Measurements from ENCODE around the gene NLRP6. TPM values are rescaled to one million over a fixed set of nuclear protein-coding genes. Genes with fewer than 3 reads are reported as not detected.

Gene NLRP6
- total RNA-seq, 2 experiments from 2014 or later, result 14.4 to 14.7 TPM

GRCh38 chr11:272195-272930 is 5.8 kb upstream of the NLRP6 start:
- ATAC-seq (ENCODE audit: poor library complexity) (no peak), DNase-seq (peak in 1 of 14 experiments; percentile 28)
- Mint-ChIP-seq H3K4me1 (ENCODE audit: low read depth) (peaks cover 36% of the 10 kb centered on the region), H3K4me3 (no peak overlapping the region), H3K36me3 (ENCODE audit: low read depth) (peaks cover 3% of the 10 kb centered on the region), H3K9me3 (no peaks in the 10 kb centered on the region), H3K27ac (peak overlapping the region; percentile 69), H3K27me3 (no peaks in the 10 kb centered on the region)
- Histone ChIP-seq H3K36me3 (ENCODE audit: insufficient read depth, low read length) (no peaks in the 10 kb centered on the region), H3K4me1 (ENCODE audit: insufficient read depth, low read length) (peaks cover 31% of the 10 kb centered on the region), H3K27me3 (ENCODE audit: control insufficient read depth in 1 of 2, insufficient read depth in 2 of 2, low read length in 2 of 2) (no peaks in the 10 kb centered on the region), H3K4me3 (ENCODE audit: low read length) (no peak overlapping the region), H3K9me3 (ENCODE audit: control insufficient read depth in 1 of 2, insufficient read depth in 1 of 2, low read length in 2 of 2) (no peaks in the 10 kb centered on the region), H3K27ac (ENCODE audit: low read depth in 1 of 2, low read length in 2 of 2) (no peak overlapping the region)
- ChIA-PET CTCF (interaction anchor here (1.0 to 1.9 kb wide), 2 partner anchors 8 to 22 kb away, joined by 4 to 7 read pairs; no protein-coding TSS in a partner anchor), POLR2A (interaction anchor here (0.9 to 8.2 kb wide), 3 partner anchors 8 to 45 kb away, joined by 3 to 185 read pairs (median 148); partner anchors contain the start of genes NLRP6 and PGGHG)
- intact Hi-C loops (cut with DNase I, micrococcal nuclease), result no loop called here
- TF ChIP-seq CTCF (IDR thresholded peaks at IDR 0.05), result no peak

GRCh38 chr11:272931-273198 is 5.3 kb upstream of the NLRP6 start:
- no peak for TF ChIP-seq CTCF (IDR thresholded peaks at IDR 0.05)
- Histone ChIP-seq H3K4me3 (ENCODE audit: low read length) (no peak overlapping the region), H3K4me1 (ENCODE audit: insufficient read depth, low read length) (peaks cover 30% of the 10 kb centered on the region), H3K27ac (ENCODE audit: low read depth in 1 of 2, low read length in 2 of 2) (no peak overlapping the region), H3K9me3 (ENCODE audit: control insufficient read depth in 1 of 2, insufficient read depth in 1 of 2, low read length in 2 of 2) (no peaks in the 10 kb centered on the region), H3K36me3 (ENCODE audit: insufficient read depth, low read length) (no peaks in the 10 kb centered on the region), H3K27me3 (ENCODE audit: control insufficient read depth in 1 of 2, insufficient read depth in 2 of 2, low read length in 2 of 2) (no peaks in the 10 kb centered on the region)
- ATAC-seq (ENCODE audit: poor library complexity) (no peak), DNase-seq (no peak)
- Mint-ChIP-seq H3K4me3 (no peak overlapping the region), H3K4me1 (ENCODE audit: low read depth) (peaks cover 37% of the 10 kb centered on the region), H3K27ac (no peak overlapping the region), H3K36me3 (ENCODE audit: low read depth) (peaks cover 3% of the 10 kb centered on the region), H3K9me3 (no peaks in the 10 kb centered on the region), H3K27me3 (no peaks in the 10 kb centered on the region)
- POLR2A ChIA-PET, result interaction anchor here (8.2 kb wide), 1 partner anchor 15 kb away, joined by 148 read pairs; the partner anchor contains the start of gene PGGHG
- intact Hi-C loops (cut with DNase I, micrococcal nuclease), result no loop called here
- CTCF ChIA-PET, result no interaction called here

GRCh38 chr11:276219-276618 is 2.0 kb upstream of the NLRP6 start:
- POLR2A ChIA-PET, result interaction anchor here (1.4 to 9.1 kb wide), 2 partner anchors 13 to 230 kb away, joined by 4 to 94 read pairs; partner anchors contain the start of gene PGGHG
- no peak for TF ChIP-seq CTCF (IDR thresholded peaks at IDR 0.05)
- no peak overlapping the region for H3K4me3 Mint-ChIP-seq

More at GRCh38 chr11:276219-276618, 2.0 kb upstream of the NLRP6 start:
- Histone ChIP-seq H3K27me3 (ENCODE audit: control insufficient read depth in 1 of 2, insufficient read depth in 2 of 2, low read length in 2 of 2) (peaks cover 0 to 6% of the 10 kb centered on the region in 2 experiments), H3K27ac (ENCODE audit: low read depth in 1 of 2, low read length in 2 of 2) (no peak overlapping the region), H3K9me3 (ENCODE audit: control insufficient read depth in 1 of 2, insufficient read depth in 1 of 2, low read length in 2 of 2) (no peaks in the 10 kb centered on the region), H3K4me1 (ENCODE audit: insufficient read depth, low read length) (peaks cover 35% of the 10 kb centered on the region), H3K4me3 (ENCODE audit: low read length) (no peak overlapping the region), H3K36me3 (ENCODE audit: insufficient read depth, low read length) (no peaks in the 10 kb centered on the region)
- Mint-ChIP-seq H3K9me3 (no peaks in the 10 kb centered on the region), H3K36me3 (ENCODE audit: low read depth) (peaks cover 5% of the 10 kb centered on the region), H3K4me1 (ENCODE audit: low read depth) (peaks cover 35% of the 10 kb centered on the region), H3K27ac (peak overlapping the region; percentile 57), H3K27me3 (no peaks in the 10 kb centered on the region)
- DNase-seq (no peak), ATAC-seq (ENCODE audit: poor library complexity) (no peak)
- CTCF ChIA-PET, result interaction anchor here (2.4 kb wide), 1 partner anchor 25 kb away, joined by 10 read pairs; no protein-coding TSS in a partner anchor
- intact Hi-C loops (cut with DNase I, micrococcal nuclease), result no loop called here

Measured in CD4-positive, alpha-beta T cell (primary cell).